Vagina (tissue), 2 donors: Measurements from ENCODE around the gene ALG3. TPM values are rescaled to one million over a fixed set of nuclear protein-coding genes. Genes with fewer than 3 reads are reported as not detected.

Experiments
- DNase-seq, 2 donors: peaks; one replicate each; pipeline ENCODE4 v3.0.0-alpha.2; 2017; ENCODE audit errors: extremely low spot score in 2 of 2
- H3K27ac ChIP-seq: fragments of 200-600 bp; sonication (generic); one replicate; pipeline ENCODE4 v1.5.1; 2019
- H3K27me3 ChIP-seq: fragments of 200-600 bp; sonication (generic); one replicate; pipeline ENCODE4 v1.5.1; 2019
- H3K36me3 ChIP-seq, 2 donors: fragments of 200-600 bp; sonication (generic); one replicate each; pipeline ENCODE4 v1.5.1; 2017 to 2019
- H3K4me1 ChIP-seq: fragments of 200-600 bp; sonication (generic); one replicate; pipeline ENCODE4 v1.5.1; 2019
- H3K4me3 ChIP-seq, 2 donors: fragments of 200-600 bp; sonication (generic); 1 replicate in 1 of 2; 2 replicates in 1 of 2; pipeline ENCODE4 v1.5.1; 2016 to 2019
- H3K9me3 ChIP-seq: fragments of 200-600 bp; sonication (generic); one replicate; pipeline ENCODE4 v1.5.1; 2019
- POLR2A ChIP-seq, 2 donors: fragments of 450-650 bp; IDR thresholded peaks; one replicate each; pipeline ENCODE4 v1.6.1; 2017; ENCODE audit warnings: antibody characterized with exemption in 2 of 2, mild to moderate bottlenecking in 2 of 2, moderate library complexity in 2 of 2
- POLR2AphosphoS5 ChIP-seq, 2 donors: sonication (generic); formaldehyde crosslinking; IDR thresholded peaks; one replicate each; pipeline ENCODE4 v1.9.0; 2017; ENCODE audit warnings: antibody characterized with exemption in 2 of 2, mild to moderate bottlenecking in 2 of 2, low read depth in 1 of 2; ENCODE audit not compliant: insufficient read depth in 1 of 2
- intact Hi-C: fragments of 100-400 bp; cut with DNase I; formaldehyde crosslinking; loops from one replicate; pipeline ENCODE4 v1.15.1; 2023
- total RNA-seq: library from RNA; depleted of rRNA; stranded (reverse); fragments of >200 nt; gene quantifications from one replicate; pipeline ENCODE4 v1.2.3, GENCODE V29; 2016
- TF ChIP-seq, protein P1 (sequence below), 3 experiments: fragments of 450-650 bp in 2 of 3; fragments of 200-600 bp in 1 of 3; sonication (generic) in 1 of 3; IDR thresholded peaks; one replicate each; pipeline ENCODE4 v1.5.1; 2017 to 2019; ENCODE audit warnings: antibody characterized with exemption in 3 of 3, mild to moderate bottlenecking in 2 of 3, moderate library complexity in 2 of 3

The ALG3 gene
- total RNA-seq, 1 donor from 2014 or later: 58.2 TPM

- no peak for DNase-seq
- Histone ChIP-seq H3K4me1 (no peaks in the 10 kb centered on the region), H3K27me3 (no peaks in the 10 kb centered on the region), H3K27ac (no peak overlapping the region), H3K4me3 (no peak overlapping the region), H3K9me3 (no peaks in the 10 kb centered on the region), H3K36me3 (no peaks in the 10 kb centered on the region)
- no peak for TF ChIP-seq POLR2A (IDR thresholded peaks at IDR 0.05)
- TF ChIP-seq, protein P1, sequence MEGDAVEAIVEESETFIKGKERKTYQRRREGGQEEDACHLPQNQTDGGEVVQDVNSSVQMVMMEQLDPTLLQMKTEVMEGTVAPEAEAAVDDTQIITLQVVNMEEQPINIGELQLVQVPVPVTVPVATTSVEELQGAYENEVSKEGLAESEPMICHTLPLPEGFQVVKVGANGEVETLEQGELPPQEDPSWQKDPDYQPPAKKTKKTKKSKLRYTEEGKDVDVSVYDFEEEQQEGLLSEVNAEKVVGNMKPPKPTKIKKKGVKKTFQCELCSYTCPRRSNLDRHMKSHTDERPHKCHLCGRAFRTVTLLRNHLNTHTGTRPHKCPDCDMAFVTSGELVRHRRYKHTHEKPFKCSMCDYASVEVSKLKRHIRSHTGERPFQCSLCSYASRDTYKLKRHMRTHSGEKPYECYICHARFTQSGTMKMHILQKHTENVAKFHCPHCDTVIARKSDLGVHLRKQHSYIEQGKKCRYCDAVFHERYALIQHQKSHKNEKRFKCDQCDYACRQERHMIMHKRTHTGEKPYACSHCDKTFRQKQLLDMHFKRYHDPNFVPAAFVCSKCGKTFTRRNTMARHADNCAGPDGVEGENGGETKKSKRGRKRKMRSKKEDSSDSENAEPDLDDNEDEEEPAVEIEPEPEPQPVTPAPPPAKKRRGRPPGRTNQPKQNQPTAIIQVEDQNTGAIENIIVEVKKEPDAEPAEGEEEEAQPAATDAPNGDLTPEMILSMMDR (IDR thresholded peaks at IDR 0.05): no peak
- no peak for TF ChIP-seq POLR2AphosphoS5 (IDR thresholded peaks at IDR 0.05; ENCODE audit: insufficient read depth in 1 of 2, low read depth in 1 of 2)
- intact Hi-C loops: no loop called here
Measured at GRCh38 chr3:184290331-184290730, 41.6 kb upstream of the ALG3 start.

DNA sequence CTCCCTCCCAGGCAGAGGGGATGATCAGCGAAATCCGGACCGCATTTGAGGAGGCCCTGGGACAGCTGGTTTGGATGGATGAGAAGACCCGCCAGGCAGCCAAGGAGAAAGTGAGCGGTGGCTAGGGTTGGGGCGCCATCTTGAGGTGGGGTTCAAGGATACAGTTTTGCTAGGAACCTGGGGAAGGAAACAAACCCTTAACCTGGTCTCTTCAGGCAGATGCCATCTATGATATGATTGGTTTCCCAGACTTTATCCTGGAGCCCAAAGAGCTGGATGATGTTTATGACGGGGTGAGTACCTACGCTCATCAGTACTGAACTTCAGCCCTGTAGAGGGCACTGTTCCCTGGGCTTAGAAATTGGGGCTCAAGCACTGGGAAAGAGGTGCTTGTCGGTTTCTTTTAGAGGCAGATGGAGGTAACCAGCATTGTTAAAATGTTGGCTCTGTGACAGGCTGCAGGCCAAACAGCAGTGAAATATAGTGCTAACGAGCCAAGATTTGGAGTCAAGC, 40.7 kb upstream of the ALG3 start:
- intact Hi-C loops: loop anchor here (10.0 kb wide), 1 partner anchor 225 kb away; no protein-coding TSS in a partner anchor
- no peaks in the 10 kb centered on the region for H3K27me3 ChIP-seq
- no peaks in the 10 kb centered on the region for H3K36me3 ChIP-seq
- H3K9me3 ChIP-seq: no peaks in the 10 kb centered on the region
- DNase-seq: no peak
- no peaks in the 10 kb centered on the region for H3K4me1 ChIP-seq
- no peak overlapping the region for H3K4me3 ChIP-seq
- H3K27ac ChIP-seq: no peak overlapping the region
- TF ChIP-seq, protein P1 (IDR thresholded peaks at IDR 0.05): peak in 1 of 3 experiments; percentile 23
- TF ChIP-seq POLR2A (IDR thresholded peaks at IDR 0.05): no peak

- Histone ChIP-seq H3K27me3 (no peaks in the 10 kb centered on the region), H3K36me3 (no peaks in the 10 kb centered on the region), H3K4me3 (no peak overlapping the region), H3K27ac (no peak overlapping the region), H3K4me1 (no peaks in the 10 kb centered on the region), H3K9me3 (no peaks in the 10 kb centered on the region)
- intact Hi-C loops: loop anchor here (10.0 kb wide), 1 partner anchor 230 kb away; no protein-coding TSS in a partner anchor
- DNase-seq: no peak
- TF ChIP-seq, protein P1 (IDR thresholded peaks at IDR 0.05): no peak
- TF ChIP-seq POLR2AphosphoS5 (IDR thresholded peaks at IDR 0.05; ENCODE audit: insufficient read depth in 1 of 2, low read depth in 1 of 2) (no peak), POLR2A (IDR thresholded peaks at IDR 0.05) (no peak)
Measured at GRCh38 chr3:184284696-184285095, 35.9 kb upstream of the ALG3 start.

- no peaks in the 10 kb centered on the region for H3K27me3 ChIP-seq
- intact Hi-C loops: loop anchor here (10.0 kb wide), 1 partner anchor 231 kb away; no protein-coding TSS in a partner anchor
- no peaks in the 10 kb centered on the region for H3K36me3 ChIP-seq
- no peak overlapping the region for H3K27ac ChIP-seq
- H3K9me3 ChIP-seq: no peaks in the 10 kb centered on the region
- H3K4me1 ChIP-seq: no peaks in the 10 kb centered on the region
- no peak overlapping the region for H3K4me3 ChIP-seq
- DNase-seq: no peak
- TF ChIP-seq POLR2AphosphoS5 (IDR thresholded peaks at IDR 0.05; ENCODE audit: insufficient read depth in 1 of 2, low read depth in 1 of 2) (no peak), POLR2A (IDR thresholded peaks at IDR 0.05) (no peak)
- TF ChIP-seq, protein P1 (IDR thresholded peaks at IDR 0.05): no peak
Measured at GRCh38 chr3:184283681-184284080, 34.9 kb upstream of the ALG3 start.

GRCh38 chr3:184282941-184283340, 34.2 kb upstream of the ALG3 start:
- Histone ChIP-seq H3K9me3 (no peaks in the 10 kb centered on the region), H3K36me3 (no peaks in the 10 kb centered on the region), H3K27ac (no peak overlapping the region), H3K4me1 (no peaks in the 10 kb centered on the region), H3K4me3 (no peak overlapping the region), H3K27me3 (no peaks in the 10 kb centered on the region)
- TF ChIP-seq POLR2A (IDR thresholded peaks at IDR 0.05): no peak
- TF ChIP-seq POLR2AphosphoS5 (IDR thresholded peaks at IDR 0.05; ENCODE audit: insufficient read depth in 1 of 2, low read depth in 1 of 2): no peak
- TF ChIP-seq, protein P1 (IDR thresholded peaks at IDR 0.05): no peak
- intact Hi-C loops: loop anchor here (10.0 kb wide), 1 partner anchor 232 kb away; no protein-coding TSS in a partner anchor
- DNase-seq: no peak
